Limb (tissue), 2 donors: Measurements from ENCODE around the gene CUL7.
A peak's percentile ranks its signal among the peaks of the same experiment; 100 is the strongest.
"Not testable (repeated sequence)": the region's sequence is repeated elsewhere in the genome, so short reads cannot be mapped to it uniquely, and the experiment has no call there.

Source experiments
- DNase-seq, 2 donors: peaks; one replicate each; pipeline ENCODE4 v3.0.0-alpha.2; 2016; ENCODE audit errors: extremely low spot score in 2 of 2

CUL7 gene

GRCh38 chr6:43016176-43016942 lies 37.3 kb downstream of the CUL7 start:
- DNase-seq, result no peak

GRCh38 chr6:43014434-43014909 lies 39.2 kb downstream of the CUL7 start:
- no peak for DNase-seq

- DNase-seq, result peak; percentile 99 to 100
Measured at GRCh38 chr6:43013843-43014433, 39.7 kb downstream of the CUL7 start, which contains the start of the genes KLHDC3 and MEA1. Gene KLHDC3, plus strand, starts transcription at chr6:43014249. Its CDS starts 2,944 bp downstream, at chr6:43017193. Gene MEA1, minus strand, starts transcription at chr6:43013946. Its CDS starts 133 bp downstream, at chr6:43013813.

- no peak for DNase-seq
Measured at GRCh38 chr6:43013097-43013842, 40.4 kb downstream of the CUL7 start.

- no peak for DNase-seq
Measured at GRCh38 chr6:43012364-43012763, 41.3 kb downstream of the CUL7 start.

- no peak for DNase-seq
Measured at GRCh38 chr6:43011207-43011606, 42.4 kb downstream of the CUL7 start.

GRCh38 chr6:43009124-43009523 lies 44.5 kb downstream of the CUL7 start:
- DNase-seq, result peak in 1 of 2 donors; percentile 62

- DNase-seq, result no peak
Measured at GRCh38 chr6:43007126-43007525, 46.5 kb downstream of the CUL7 start.

GRCh38 chr6:43006251-43006650 lies 47.4 kb downstream of the CUL7 start:
- DNase-seq, result no peak

GRCh38 chr6:43005844-43006243 lies 47.8 kb downstream of the CUL7 start:
- DNase-seq, result no peak

GRCh38 chr6:43001843-43002242 lies 51.8 kb downstream of the CUL7 start:
- DNase-seq, result no peak

- DNase-seq, result not testable (repeated sequence)
Measured at GRCh38 chr6:42998205-42998604, 55.4 kb downstream of the CUL7 start.

GRCh38 chr6:42996513-42996912 lies 57.1 kb downstream of the CUL7 start:
- no peak for DNase-seq

- DNase-seq, result no peak
Measured at GRCh38 chr6:42993445-42993844, 60.2 kb downstream of the CUL7 start.

- DNase-seq, result no peak
Measured at GRCh38 chr6:42989923-42990322, 63.7 kb downstream of the CUL7 start.

- DNase-seq, result no peak
Measured at GRCh38 chr6:42988486-42989020, 65.1 kb downstream of the CUL7 start.
